Psoas muscle (tissue), 8 donors: ENCODE results near the gene SYT1. TPM values are rescaled to one million over a fixed set of nuclear protein-coding genes. Genes with fewer than 3 reads are reported as not detected.

Experiments used
- ATAC-seq, 4 donors: fragments of 200-7000 bp; cut with Tn5 transposase; one replicate each; pipeline ENCODE4 v1.9.1; 2020; ENCODE audit warnings: moderate library complexity in 3 of 4, mild to moderate bottlenecking in 2 of 4
- DNase-seq, 2 donors: peaks; one replicate each; pipeline ENCODE4 v3.0.0-alpha.2; 2020
- H3K27ac ChIP-seq: fragments of 200-600 bp; one replicate; pipeline ENCODE4 v1.8.0; 2022
- H3K27me3 ChIP-seq, 3 donors: fragments of 200-600 bp in 1 of 3; one replicate each; pipeline versions ENCODE4 v1.6.1 to v1.8.0; 2013 to 2022; ENCODE audit warnings: low read length in 2 of 3, mild to moderate bottlenecking in 2 of 3, moderate library complexity in 1 of 3; ENCODE audit not compliant: insufficient read depth in 3 of 3
- H3K36me3 ChIP-seq, 2 donors: fragments of 200-600 bp in 1 of 2; one replicate each; pipeline versions ENCODE4 v1.6.1 to v1.8.0; 2013 to 2022; ENCODE audit warnings: low read depth in 1 of 2, mild to moderate bottlenecking in 1 of 2, moderate library complexity in 1 of 2; ENCODE audit not compliant: insufficient read depth in 1 of 2
- H3K4me1 ChIP-seq: fragments of 200-600 bp; one replicate; pipeline ENCODE4 v1.8.0; 2022
- H3K4me3 ChIP-seq: fragments of 200-600 bp; one replicate; pipeline ENCODE4 v1.8.0; 2022; ENCODE audit warnings: mild to moderate bottlenecking
- H3K9me3 ChIP-seq: fragments of 200-600 bp; one replicate; pipeline ENCODE4 v1.8.0; 2022
- CTCF ChIP-seq: fragments of 200-600 bp; IDR thresholded peaks from one replicate; pipeline ENCODE4 v1.8.0; 2022; ENCODE audit warnings: antibody characterized with exemption
- WGBS, 3 donors: extraction: QIAGEN DNeasy Blood & Tissue Kit; methylation state at CpG; one replicate each; pipeline versions ENCODE4 v1.1.6 to v1.1.7; 2013; 5-methylcytosine and 5-hydroxymethylcytosine counted together
- intact Hi-C, 2 donors: fragments of 100-400 bp; cut with DNase I; formaldehyde crosslinking; loops; one replicate each; pipeline versions ENCODE4 v1.11.0 to v1.14.2; 2022
- polyA plus RNA-seq, 3 donors: library from polyadenylated mRNA; stranded (reverse); fragments of 200-250 nt; gene quantifications; one replicate each; pipeline ENCODE4 v1.2.3, GENCODE V29; 2013
- total RNA-seq, 4 donors: library from RNA; stranded (reverse); fragmentation: NEBNext Ultra II Directional in 2 of 4; extraction: Animal tissue kit (Norgen Biotek cat#: 25700) in 2 of 4; gene quantifications; one replicate each; pipeline versions ENCODE4 v1.2.1 to v1.2.4, GENCODE V29; 2021 to 2023
- donor health status: healthy with polysubstance abuse.
- donor health status: DM: no; HTN: no; CAD: no; lungs with moderate emphysema.
- donor health status: Bipolar disorder and iron deficiency.
- donor health status: healthy.
- donor health status: DM: yes; HTN: yes; CAD: no.
- donor health status: DM: no; HTN: no; CAD: no.
- donor health status: DM: no; HTN: no; CAD: no.
- donor health status: DM: yes; HTN: yes; CAD: no.

The SYT1 gene
- total and polyA plus RNA-seq, 7 donors, result 0.05 to 0.34 (median 0.14) TPM; not detected in 2

GRCh38 chr12:78878866-78879265 lies 14.3 kb downstream of the SYT1 start:
- H3K27me3 ChIP-seq, result no peaks in the 10 kb centered on the region
- no peaks in the 10 kb centered on the region for H3K4me1 ChIP-seq
- ATAC-seq (no peak), DNase-seq (no peak)
- intact Hi-C loops, result no loop called here
- H3K27ac ChIP-seq, result no peak overlapping the region
- H3K36me3 ChIP-seq, result no peaks in the 10 kb centered on the region
- H3K4me3 ChIP-seq, result no peak overlapping the region
- TF ChIP-seq CTCF, result no peak
- 71 to 83% (median 82%) methylated on average over 1 of the region's 1 CpG for WGBS, 3 donors
- no peaks in the 10 kb centered on the region for H3K9me3 ChIP-seq

- no peak for DNase-seq
- intact Hi-C loops, result no loop called here
- no peak for TF ChIP-seq CTCF
- no peak for ATAC-seq
- Histone ChIP-seq H3K4me3 (no peak overlapping the region), H3K27ac (no peak overlapping the region), H3K4me1 (no peaks in the 10 kb centered on the region), H3K9me3 (no peaks in the 10 kb centered on the region), H3K27me3 (no peaks in the 10 kb centered on the region), H3K36me3 (no peaks in the 10 kb centered on the region)
Observed at GRCh38 chr12:78880078-78880477, 15.5 kb downstream of the SYT1 start.

- no peaks in the 10 kb centered on the region for H3K27me3 ChIP-seq
- no peak overlapping the region for H3K27ac ChIP-seq
- WGBS, 3 donors, result 84 to 90% (median 88%) methylated on average over 2 of the region's 2 CpGs
- no peaks in the 10 kb centered on the region for H3K9me3 ChIP-seq
- ATAC-seq (no peak), DNase-seq (no peak)
- H3K36me3 ChIP-seq, result no peaks in the 10 kb centered on the region
- no peak for TF ChIP-seq CTCF
- H3K4me1 ChIP-seq, result no peaks in the 10 kb centered on the region
- no peak overlapping the region for H3K4me3 ChIP-seq
- intact Hi-C loops, result no loop called here
Observed at GRCh38 chr12:78881685-78882084, 17.1 kb downstream of the SYT1 start.

GRCh38 chr12:78885466-78885865 lies 20.9 kb downstream of the SYT1 start:
- 34 to 40% (median 36%) methylated on average over 2 of the region's 2 CpGs for WGBS, 3 donors
- ATAC-seq, result no peak
- no peak for TF ChIP-seq CTCF
- intact Hi-C loops, result no loop called here
- Histone ChIP-seq H3K9me3 (no peaks in the 10 kb centered on the region), H3K4me1 (no peaks in the 10 kb centered on the region), H3K27me3 (no peaks in the 10 kb centered on the region), H3K36me3 (no peaks in the 10 kb centered on the region), H3K27ac (no peak overlapping the region), H3K4me3 (no peak overlapping the region)
- no peak for DNase-seq

GRCh38 chr12:78886719-78887407 lies 22.3 kb downstream of the SYT1 start:
- TF ChIP-seq CTCF, result no peak
- H3K4me1 ChIP-seq, result no peaks in the 10 kb centered on the region
- H3K36me3 ChIP-seq, result no peaks in the 10 kb centered on the region
- no peaks in the 10 kb centered on the region for H3K27me3 ChIP-seq
- DNase-seq (no peak), ATAC-seq (no peak)
- no peaks in the 10 kb centered on the region for H3K9me3 ChIP-seq
- intact Hi-C loops, result no loop called here
- no peak overlapping the region for H3K27ac ChIP-seq
- no peak overlapping the region for H3K4me3 ChIP-seq
- 58 to 69% (median 62%) methylated on average over 7 of the region's 7 CpGs for WGBS, 3 donors
